GM10266 (cell line): ENCODE measurements around the gene ASTN2.

ENCODE experiments used
- DNase-seq: peaks from one replicate; pipeline ENCODE4 v3.0.0; 2012; ENCODE audit errors: extremely low spot score
- CTCF ChIP-seq: IDR thresholded peaks from 2 replicates; pipeline ENCODE4 v1.5.1; 2012; ENCODE audit warnings: mild to moderate bottlenecking, low read depth; ENCODE audit not compliant: control insufficient read depth, insufficient read depth; ENCODE audit errors: missing control alignments

The ASTN2 gene

GRCh38 chr9:117114768-117115167, 300.1 kb downstream of the ASTN2 start:
- DNase-seq: no peak
- TF ChIP-seq CTCF: no peak

GRCh38 chr9:117104716-117105495, 310.0 kb downstream of the ASTN2 start:
- no peak for TF ChIP-seq CTCF
- no peak for DNase-seq

- DNase-seq: no peak
- no peak for TF ChIP-seq CTCF
Observed at GRCh38 chr9:117104206-117104605, 310.7 kb downstream of the ASTN2 start.

GRCh38 chr9:117103438-117104110, 311.3 kb downstream of the ASTN2 start:
- no peak for TF ChIP-seq CTCF
- no peak for DNase-seq

- TF ChIP-seq CTCF: no peak
- DNase-seq: no peak
Observed at GRCh38 chr9:117101008-117101407, 313.8 kb downstream of the ASTN2 start.

GRCh38 chr9:117098331-117098730, 316.5 kb downstream of the ASTN2 start:
- no peak for TF ChIP-seq CTCF
- DNase-seq: no peak

- TF ChIP-seq CTCF: no peak
- no peak for DNase-seq
Observed at GRCh38 chr9:117097761-117098160, 317.1 kb downstream of the ASTN2 start.
